DND-41 (cell line): ENCODE results near the gene NUTM2G.
"Not testable (repeated sequence)": the region's sequence is repeated elsewhere in the genome, so short reads cannot be mapped to it uniquely, and the experiment has no call there.

Source experiments
- ATAC-seq: fragments of 200-7000 bp; cut with Tn5 transposase; 3 replicates; pipeline ENCODE4 v1.9.1; 2021; ENCODE audit warnings: low read depth; ENCODE audit not compliant: insufficient read depth
- DNase-seq: peaks from one replicate; pipeline ENCODE4 v3.0.0-alpha.2; 2020
- H2AFZ ChIP-seq: 2 replicates; pipeline ENCODE4 v1.6.0; 2012; ENCODE audit warnings: low read depth, low read length
- H3K27ac ChIP-seq: 2 replicates; pipeline ENCODE4 v1.5.1; 2012; ENCODE audit warnings: low read length, inconsistent platforms
- H3K27me3 ChIP-seq: fragments of 200-600 bp; sonication (generic); 2 replicates; pipeline ENCODE4 v1.6.0; 2012; ENCODE audit warnings: low read length, mild to moderate bottlenecking, inconsistent platforms; ENCODE audit not compliant: insufficient read depth, poor library complexity
- H3K36me3 ChIP-seq: 2 replicates; pipeline ENCODE4 v1.5.1; 2012; ENCODE audit warnings: low read length, inconsistent platforms; ENCODE audit not compliant: insufficient read depth
- H3K4me1 ChIP-seq: 2 replicates; pipeline ENCODE4 v1.5.1; 2012; ENCODE audit warnings: mild to moderate bottlenecking, low read length; ENCODE audit not compliant: insufficient read depth
- H3K4me2 ChIP-seq: 2 replicates; pipeline ENCODE4 v1.6.0; 2012; ENCODE audit warnings: mild to moderate bottlenecking, moderate library complexity, low read length, inconsistent platforms; ENCODE audit not compliant: insufficient read depth
- H3K4me3 ChIP-seq, 2 experiments: fragments of 200-600 bp in 1 of 2; shearing (Covaris generic) in 1 of 2; 2 replicates each; pipeline ENCODE4 v1.5.1; 2012 to 2016; ENCODE audit warnings: inconsistent platforms in 2 of 2, low read length in 2 of 2, mild to moderate bottlenecking in 2 of 2, low read depth in 1 of 2, moderate library complexity in 1 of 2
- H3K79me2 ChIP-seq: 2 replicates; pipeline ENCODE4 v1.6.0; 2012; ENCODE audit warnings: low read length, inconsistent platforms; ENCODE audit not compliant: insufficient read depth
- H3K9ac ChIP-seq: 2 replicates; pipeline ENCODE4 v1.6.0; 2012; ENCODE audit warnings: low read depth, mild to moderate bottlenecking, inconsistent platforms, low read length, moderate library complexity
- H3K9me3 ChIP-seq: 2 replicates; pipeline ENCODE4 v1.5.1; 2012; ENCODE audit warnings: low read length, moderate library complexity, mild to moderate bottlenecking, inconsistent platforms; ENCODE audit not compliant: insufficient read depth, severe bottlenecking
- H4K20me1 ChIP-seq: 2 replicates; pipeline ENCODE4 v1.6.0; 2012; ENCODE audit warnings: low read length; ENCODE audit not compliant: insufficient read depth

The NUTM2G gene

DNA sequence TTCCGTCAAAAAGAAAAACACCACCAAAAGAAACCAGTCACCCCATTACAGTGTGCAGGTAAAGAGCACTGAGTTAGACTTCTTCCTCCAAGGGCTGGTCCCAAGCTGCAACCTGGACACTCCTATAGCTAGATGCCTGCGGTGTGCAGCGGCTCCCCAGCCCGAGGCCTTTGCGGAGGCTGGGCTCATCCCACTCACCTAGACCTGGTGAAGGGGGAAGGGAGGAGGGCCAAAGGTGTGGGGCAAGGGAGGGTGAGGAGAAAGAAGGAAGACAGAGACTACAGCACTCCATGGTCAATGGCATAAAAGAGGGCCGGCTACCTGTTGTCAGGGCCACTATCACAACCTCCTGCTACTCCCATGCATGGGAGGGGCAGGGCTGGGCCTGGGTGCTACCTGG lies 12.1 kb upstream of the NUTM2G start:
- H3K9me3 ChIP-seq, H3K79me2 ChIP-seq, H3K4me3 ChIP-seq, H3K27me3 ChIP-seq, H2AFZ ChIP-seq, H3K4me1 ChIP-seq, H3K27ac ChIP-seq, H3K36me3 ChIP-seq, DNase-seq, ATAC-seq, H3K4me2 ChIP-seq, H4K20me1 ChIP-seq, H3K9ac ChIP-seq: not testable (repeated sequence)

- not testable (repeated sequence) for H3K36me3 ChIP-seq, H3K4me3 ChIP-seq, DNase-seq, H3K9me3 ChIP-seq, H3K27ac ChIP-seq, H3K9ac ChIP-seq, H4K20me1 ChIP-seq, H2AFZ ChIP-seq, H3K4me2 ChIP-seq, ATAC-seq, H3K4me1 ChIP-seq, H3K79me2 ChIP-seq, H3K27me3 ChIP-seq
Measured at GRCh38 chr9:96918550-96918949, 10.1 kb upstream of the NUTM2G start.

GRCh38 chr9:96920803-96921202 lies 7.8 kb upstream of the NUTM2G start:
- H3K9me3 ChIP-seq, H3K4me1 ChIP-seq, H3K27ac ChIP-seq, DNase-seq, H3K79me2 ChIP-seq, H3K4me3 ChIP-seq, H3K9ac ChIP-seq, H2AFZ ChIP-seq, H3K4me2 ChIP-seq, H4K20me1 ChIP-seq, H3K36me3 ChIP-seq, H3K27me3 ChIP-seq, ATAC-seq: not testable (repeated sequence)

GRCh38 chr9:96925587-96925986 lies 3.1 kb upstream of the NUTM2G start:
- not testable (repeated sequence) for H3K79me2 ChIP-seq, H3K9ac ChIP-seq, ATAC-seq, H3K4me1 ChIP-seq, H3K27ac ChIP-seq, H3K9me3 ChIP-seq, H3K4me2 ChIP-seq, H2AFZ ChIP-seq, DNase-seq, H3K36me3 ChIP-seq, H4K20me1 ChIP-seq, H3K4me3 ChIP-seq, H3K27me3 ChIP-seq

- not testable (repeated sequence) for H3K9me3 ChIP-seq, H3K36me3 ChIP-seq, H3K4me1 ChIP-seq, H3K27me3 ChIP-seq, H3K9ac ChIP-seq, H3K27ac ChIP-seq, DNase-seq, ATAC-seq, H2AFZ ChIP-seq, H4K20me1 ChIP-seq, H3K4me3 ChIP-seq, H3K4me2 ChIP-seq, H3K79me2 ChIP-seq
Measured at GRCh38 chr9:96931665-96932064, 3.0 kb downstream of the NUTM2G start.

- H3K9ac ChIP-seq, H3K4me2 ChIP-seq, H3K27ac ChIP-seq, H3K79me2 ChIP-seq, H4K20me1 ChIP-seq, DNase-seq, H3K4me3 ChIP-seq, H3K27me3 ChIP-seq, H3K9me3 ChIP-seq, H3K4me1 ChIP-seq, H2AFZ ChIP-seq, H3K36me3 ChIP-seq, ATAC-seq: not testable (repeated sequence)
Measured at GRCh38 chr9:96934097-96934496, 5.5 kb downstream of the NUTM2G start.

DNA sequence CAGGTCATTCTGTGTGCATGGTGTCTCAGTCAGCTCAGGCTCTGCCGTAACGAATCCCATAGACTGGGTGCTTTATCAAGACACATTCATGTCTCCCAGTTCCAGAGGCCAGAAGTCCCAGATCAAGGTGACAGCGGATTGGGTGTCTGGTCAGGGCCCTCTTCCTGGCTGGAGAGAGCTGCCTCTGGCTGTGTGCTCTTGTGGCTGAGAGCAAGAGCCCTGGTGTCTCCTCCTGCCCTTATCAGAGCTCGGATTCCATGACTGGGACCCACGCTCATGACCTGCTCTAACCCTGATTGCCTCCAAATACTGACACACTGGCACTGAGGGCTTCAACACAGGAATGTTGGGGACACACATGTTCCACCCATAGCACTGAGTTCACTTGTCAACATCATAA lies 6.1 kb downstream of the NUTM2G start:
- DNase-seq, H3K4me2 ChIP-seq, H4K20me1 ChIP-seq, H3K79me2 ChIP-seq, H3K4me3 ChIP-seq, H3K9me3 ChIP-seq, H3K4me1 ChIP-seq, H3K27me3 ChIP-seq, H2AFZ ChIP-seq, H3K36me3 ChIP-seq, H3K9ac ChIP-seq, ATAC-seq, H3K27ac ChIP-seq: not testable (repeated sequence)

- H3K4me1 ChIP-seq, H3K9me3 ChIP-seq, H3K79me2 ChIP-seq, H3K4me3 ChIP-seq, H3K9ac ChIP-seq, H3K27me3 ChIP-seq, H3K36me3 ChIP-seq, H3K4me2 ChIP-seq, H3K27ac ChIP-seq, ATAC-seq, DNase-seq, H2AFZ ChIP-seq, H4K20me1 ChIP-seq: not testable (repeated sequence)
Measured at GRCh38 chr9:96935401-96935800, 6.8 kb downstream of the NUTM2G start.

GRCh38 chr9:96937442-96937841 lies 8.8 kb downstream of the NUTM2G start:
- H3K9ac ChIP-seq, H3K4me2 ChIP-seq, ATAC-seq, DNase-seq, H3K4me1 ChIP-seq, H3K27me3 ChIP-seq, H3K4me3 ChIP-seq, H3K36me3 ChIP-seq, H4K20me1 ChIP-seq, H2AFZ ChIP-seq, H3K27ac ChIP-seq, H3K79me2 ChIP-seq, H3K9me3 ChIP-seq: not testable (repeated sequence)
